DND-41 (cell line): ENCODE results near the gene ALDH8A1.

ENCODE experiments used
- CTCF ChIP-seq: IDR thresholded peaks from 2 replicates; pipeline ENCODE4 v1.5.1; 2012; ENCODE audit warnings: borderline replicate concordance, low read length, moderate library complexity, mild to moderate bottlenecking; ENCODE audit not compliant: poor library complexity, severe bottlenecking; ENCODE audit errors: extremely low read depth
- EZH2 ChIP-seq: IDR thresholded peaks from 3 replicates; pipeline ENCODE4 v1.6.1; 2012; ENCODE audit warnings: borderline replicate concordance, low read depth, mild to moderate bottlenecking, moderate library complexity, low read length, inconsistent platforms; ENCODE audit not compliant: severe bottlenecking

GRCh38 chr6:134918418-134918961 is 31.4 kb downstream of the ALDH8A1 start:
- TF ChIP-seq CTCF (no peak), EZH2 (no peak)
